HEK293 (cell line): ENCODE results near the gene EGR4.

Experiments
- ZBTB20 ChIP-seq: fragments of 450-650 bp; formaldehyde crosslinking; IDR thresholded peaks from 2 replicates; pipeline ENCODE4 v1.5.1; 2016; ENCODE audit warnings: missing biosample characterization, missing genetic modification characterization
- ZFP3 ChIP-seq: fragments of 450-650 bp; formaldehyde crosslinking; IDR thresholded peaks from 2 replicates; pipeline ENCODE4 v1.5.1; 2016; ENCODE audit warnings: low read depth, missing biosample characterization, missing genetic modification characterization
- ZNF10 ChIP-seq: fragments of 450-650 bp; formaldehyde crosslinking; IDR thresholded peaks from 2 replicates; pipeline ENCODE4 v1.5.1; 2017; ENCODE audit warnings: missing biosample characterization, missing genetic modification characterization
- ZNF140 ChIP-seq: fragments of 450-650 bp; formaldehyde crosslinking; IDR thresholded peaks from 2 replicates; pipeline ENCODE4 v1.5.1; 2016; ENCODE audit warnings: missing biosample characterization, missing genetic modification characterization
- ZNF362 ChIP-seq: fragments of 450-650 bp; formaldehyde crosslinking; IDR thresholded peaks from 2 replicates; pipeline ENCODE4 v1.5.1; 2016; ENCODE audit warnings: missing biosample characterization, missing genetic modification characterization
- ZNF394 ChIP-seq: fragments of 450-650 bp; formaldehyde crosslinking; IDR thresholded peaks from 2 replicates; pipeline ENCODE4 v1.5.1; 2016; ENCODE audit warnings: missing biosample characterization, missing genetic modification characterization, mild to moderate bottlenecking, moderate library complexity, borderline replicate concordance
- ZNF555 ChIP-seq: fragments of 450-650 bp; formaldehyde crosslinking; conservative IDR thresholded peaks from 2 replicates; pipeline ENCODE4 v1.5.1; 2017; ENCODE audit warnings: missing biosample characterization, mild to moderate bottlenecking, missing genetic modification characterization, inconsistent platforms
- ZNF600 ChIP-seq: fragments of 450-650 bp; formaldehyde crosslinking; IDR thresholded peaks from 2 replicates; pipeline ENCODE4 v1.5.1; 2016; ENCODE audit warnings: missing biosample characterization, missing genetic modification characterization
- ZSCAN18 ChIP-seq: fragments of 450-650 bp; formaldehyde crosslinking; IDR thresholded peaks from 2 replicates; pipeline ENCODE4 v1.5.1; 2016; ENCODE audit warnings: missing biosample characterization, missing genetic modification characterization
- TF ChIP-seq, protein P1 (sequence below): fragments of 450-650 bp; formaldehyde crosslinking; IDR thresholded peaks from 2 replicates; pipeline ENCODE4 v1.5.1; 2016; ENCODE audit warnings: missing biosample characterization, missing genetic modification characterization
- TF ChIP-seq, protein P2 (sequence below): fragments of 450-650 bp; formaldehyde crosslinking; IDR thresholded peaks from 2 replicates; pipeline ENCODE4 v1.5.1; 2016; ENCODE audit warnings: missing biosample characterization, missing genetic modification characterization

- TF ChIP-seq ZSCAN18: no peak
- TF ChIP-seq, protein P1, sequence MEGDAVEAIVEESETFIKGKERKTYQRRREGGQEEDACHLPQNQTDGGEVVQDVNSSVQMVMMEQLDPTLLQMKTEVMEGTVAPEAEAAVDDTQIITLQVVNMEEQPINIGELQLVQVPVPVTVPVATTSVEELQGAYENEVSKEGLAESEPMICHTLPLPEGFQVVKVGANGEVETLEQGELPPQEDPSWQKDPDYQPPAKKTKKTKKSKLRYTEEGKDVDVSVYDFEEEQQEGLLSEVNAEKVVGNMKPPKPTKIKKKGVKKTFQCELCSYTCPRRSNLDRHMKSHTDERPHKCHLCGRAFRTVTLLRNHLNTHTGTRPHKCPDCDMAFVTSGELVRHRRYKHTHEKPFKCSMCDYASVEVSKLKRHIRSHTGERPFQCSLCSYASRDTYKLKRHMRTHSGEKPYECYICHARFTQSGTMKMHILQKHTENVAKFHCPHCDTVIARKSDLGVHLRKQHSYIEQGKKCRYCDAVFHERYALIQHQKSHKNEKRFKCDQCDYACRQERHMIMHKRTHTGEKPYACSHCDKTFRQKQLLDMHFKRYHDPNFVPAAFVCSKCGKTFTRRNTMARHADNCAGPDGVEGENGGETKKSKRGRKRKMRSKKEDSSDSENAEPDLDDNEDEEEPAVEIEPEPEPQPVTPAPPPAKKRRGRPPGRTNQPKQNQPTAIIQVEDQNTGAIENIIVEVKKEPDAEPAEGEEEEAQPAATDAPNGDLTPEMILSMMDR (tag by site-specific recombination): no peak
- TF ChIP-seq ZNF10 (tag by site-specific recombination): peak; percentile 36; the same call in 1 of the 2 replicates
- no peak for TF ChIP-seq ZNF600 (tag by site-specific recombination)
- TF ChIP-seq ZNF362 (tag by site-specific recombination): no peak
- no peak for TF ChIP-seq ZFP3 (tag by site-specific recombination)
- no peak for TF ChIP-seq ZBTB20 (tag by site-specific recombination)
- TF ChIP-seq ZNF394 (tag by site-specific recombination): no peak
- TF ChIP-seq, protein P2, sequence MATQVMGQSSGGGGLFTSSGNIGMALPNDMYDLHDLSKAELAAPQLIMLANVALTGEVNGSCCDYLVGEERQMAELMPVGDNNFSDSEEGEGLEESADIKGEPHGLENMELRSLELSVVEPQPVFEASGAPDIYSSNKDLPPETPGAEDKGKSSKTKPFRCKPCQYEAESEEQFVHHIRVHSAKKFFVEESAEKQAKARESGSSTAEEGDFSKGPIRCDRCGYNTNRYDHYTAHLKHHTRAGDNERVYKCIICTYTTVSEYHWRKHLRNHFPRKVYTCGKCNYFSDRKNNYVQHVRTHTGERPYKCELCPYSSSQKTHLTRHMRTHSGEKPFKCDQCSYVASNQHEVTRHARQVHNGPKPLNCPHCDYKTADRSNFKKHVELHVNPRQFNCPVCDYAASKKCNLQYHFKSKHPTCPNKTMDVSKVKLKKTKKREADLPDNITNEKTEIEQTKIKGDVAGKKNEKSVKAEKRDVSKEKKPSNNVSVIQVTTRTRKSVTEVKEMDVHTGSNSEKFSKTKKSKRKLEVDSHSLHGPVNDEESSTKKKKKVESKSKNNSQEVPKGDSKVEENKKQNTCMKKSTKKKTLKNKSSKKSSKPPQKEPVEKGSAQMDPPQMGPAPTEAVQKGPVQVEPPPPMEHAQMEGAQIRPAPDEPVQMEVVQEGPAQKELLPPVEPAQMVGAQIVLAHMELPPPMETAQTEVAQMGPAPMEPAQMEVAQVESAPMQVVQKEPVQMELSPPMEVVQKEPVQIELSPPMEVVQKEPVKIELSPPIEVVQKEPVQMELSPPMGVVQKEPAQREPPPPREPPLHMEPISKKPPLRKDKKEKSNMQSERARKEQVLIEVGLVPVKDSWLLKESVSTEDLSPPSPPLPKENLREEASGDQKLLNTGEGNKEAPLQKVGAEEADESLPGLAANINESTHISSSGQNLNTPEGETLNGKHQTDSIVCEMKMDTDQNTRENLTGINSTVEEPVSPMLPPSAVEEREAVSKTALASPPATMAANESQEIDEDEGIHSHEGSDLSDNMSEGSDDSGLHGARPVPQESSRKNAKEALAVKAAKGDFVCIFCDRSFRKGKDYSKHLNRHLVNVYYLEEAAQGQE (tag by site-specific recombination): no peak
- no peak for TF ChIP-seq ZNF555 (tag by site-specific recombination)
- TF ChIP-seq ZNF140 (tag by site-specific recombination): no peak
These were observed 38.2 kb downstream of the EGR4 start for GRCh38 chr2:73255007-73255644.
